ENCODE results near the gene CACNB1.

Gene CACNB1

DNA sequence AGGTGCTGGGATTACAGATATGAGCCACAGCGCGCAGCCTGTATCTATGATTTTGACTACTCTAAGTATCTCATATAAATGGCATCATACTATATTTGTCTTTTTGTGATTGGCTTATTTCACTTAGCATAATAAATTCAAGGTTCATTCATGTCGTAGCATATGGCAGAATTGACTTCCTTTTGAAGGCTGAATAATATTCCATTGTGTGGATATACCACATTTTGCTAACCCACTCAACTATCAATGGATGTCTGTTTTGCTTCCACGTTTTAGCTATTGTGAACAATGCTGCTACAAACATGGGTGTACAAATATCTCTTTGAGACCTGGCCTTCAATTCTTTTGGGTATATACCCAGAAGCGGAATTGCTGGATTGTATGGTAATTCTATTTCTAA, 56.2 kb downstream of the CACNB1 start:
- TF ChIP-seq, protein P1, sequence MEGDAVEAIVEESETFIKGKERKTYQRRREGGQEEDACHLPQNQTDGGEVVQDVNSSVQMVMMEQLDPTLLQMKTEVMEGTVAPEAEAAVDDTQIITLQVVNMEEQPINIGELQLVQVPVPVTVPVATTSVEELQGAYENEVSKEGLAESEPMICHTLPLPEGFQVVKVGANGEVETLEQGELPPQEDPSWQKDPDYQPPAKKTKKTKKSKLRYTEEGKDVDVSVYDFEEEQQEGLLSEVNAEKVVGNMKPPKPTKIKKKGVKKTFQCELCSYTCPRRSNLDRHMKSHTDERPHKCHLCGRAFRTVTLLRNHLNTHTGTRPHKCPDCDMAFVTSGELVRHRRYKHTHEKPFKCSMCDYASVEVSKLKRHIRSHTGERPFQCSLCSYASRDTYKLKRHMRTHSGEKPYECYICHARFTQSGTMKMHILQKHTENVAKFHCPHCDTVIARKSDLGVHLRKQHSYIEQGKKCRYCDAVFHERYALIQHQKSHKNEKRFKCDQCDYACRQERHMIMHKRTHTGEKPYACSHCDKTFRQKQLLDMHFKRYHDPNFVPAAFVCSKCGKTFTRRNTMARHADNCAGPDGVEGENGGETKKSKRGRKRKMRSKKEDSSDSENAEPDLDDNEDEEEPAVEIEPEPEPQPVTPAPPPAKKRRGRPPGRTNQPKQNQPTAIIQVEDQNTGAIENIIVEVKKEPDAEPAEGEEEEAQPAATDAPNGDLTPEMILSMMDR (IDR thresholded peaks at IDR 0.05; ENCODE audit: low read depth, low read length) = no peak
- DNase-seq (ENCODE audit: extremely low read depth, low read depth) = no peak

DNA sequence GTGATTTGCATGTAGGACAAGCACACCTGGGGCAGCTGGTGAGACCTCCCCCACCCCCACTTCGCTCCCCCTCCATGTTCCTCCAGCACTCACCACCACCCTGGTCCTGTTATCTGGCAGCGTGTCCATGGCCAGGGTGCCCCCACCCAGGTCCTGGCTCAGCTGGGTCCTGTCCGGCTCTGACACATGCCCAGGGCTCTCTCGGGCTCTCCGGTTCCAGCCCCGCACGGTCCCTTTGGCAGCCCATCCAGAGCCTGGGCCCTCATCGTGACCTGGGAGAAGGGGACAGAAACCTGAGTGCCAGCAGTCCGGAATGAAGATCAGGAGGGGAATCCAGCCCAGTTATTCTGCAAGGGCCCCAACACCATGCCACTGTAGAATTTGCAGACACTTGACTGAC, 57.9 kb downstream of the CACNB1 start:
- no peak for DNase-seq (ENCODE audit: extremely low read depth, low read depth)
- TF ChIP-seq, protein P1 (IDR thresholded peaks at IDR 0.05; ENCODE audit: low read depth, low read length) = no peak

DNA sequence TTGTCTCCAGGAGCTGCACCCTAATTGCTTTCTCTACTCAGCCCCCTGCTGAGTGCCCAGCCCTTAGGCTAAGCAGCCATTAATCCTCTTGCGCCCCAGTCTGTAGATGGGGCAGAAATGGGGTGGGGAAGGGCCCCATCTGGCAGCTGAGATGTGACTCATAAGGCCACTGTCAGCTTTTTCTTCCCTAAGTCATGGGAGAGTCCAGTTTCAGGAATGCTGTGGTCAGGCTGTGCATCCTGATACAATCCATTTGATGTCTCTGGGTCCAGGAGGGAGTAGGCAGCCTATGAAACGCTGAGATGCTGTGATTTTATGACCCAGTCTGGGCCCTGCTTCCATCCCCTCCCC, 58.3 kb downstream of the CACNB1 start:
- TF ChIP-seq, protein P1 (IDR thresholded peaks at IDR 0.05; ENCODE audit: low read depth, low read length) = no peak
- DNase-seq (ENCODE audit: extremely low read depth, low read depth) = peak; percentile 61

DNA sequence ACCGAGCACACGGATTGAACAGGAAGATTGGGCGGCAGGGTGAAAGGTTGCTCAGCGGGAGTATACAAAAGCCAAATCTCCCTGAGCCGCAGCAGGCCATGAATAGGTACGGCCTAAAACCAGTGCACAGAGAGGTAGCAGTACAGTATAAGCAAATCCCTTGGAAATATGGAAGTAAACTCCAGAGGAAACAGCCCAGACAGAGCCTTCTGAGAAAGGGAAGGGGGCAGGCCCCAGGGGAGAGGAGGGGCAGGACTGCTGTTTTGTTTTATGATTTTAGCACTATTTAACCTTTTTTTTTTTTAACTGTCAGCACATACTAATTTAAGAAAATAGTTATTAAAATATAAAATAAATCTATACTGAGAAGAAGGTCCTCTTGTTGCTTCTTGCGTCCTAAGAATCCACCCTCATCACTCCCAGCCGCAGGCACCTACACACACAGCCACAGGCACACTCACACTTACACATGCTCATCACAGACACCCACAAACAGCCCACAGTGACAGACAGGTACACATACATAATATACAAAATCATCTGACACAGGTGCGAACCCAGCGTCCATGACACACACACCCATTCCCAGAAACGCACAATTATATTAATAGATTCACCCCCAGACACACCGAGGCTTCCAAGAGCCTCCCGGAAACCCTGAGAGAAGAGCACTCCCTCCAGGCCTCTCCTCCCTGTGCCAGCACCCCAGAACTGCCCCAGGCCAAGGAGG, 58.9 kb downstream of the CACNB1 start:
- TF ChIP-seq, protein P1 (IDR thresholded peaks at IDR 0.05; ENCODE audit: low read depth, low read length) = no peak
- DNase-seq (ENCODE audit: extremely low read depth, low read depth) = no peak

DNA sequence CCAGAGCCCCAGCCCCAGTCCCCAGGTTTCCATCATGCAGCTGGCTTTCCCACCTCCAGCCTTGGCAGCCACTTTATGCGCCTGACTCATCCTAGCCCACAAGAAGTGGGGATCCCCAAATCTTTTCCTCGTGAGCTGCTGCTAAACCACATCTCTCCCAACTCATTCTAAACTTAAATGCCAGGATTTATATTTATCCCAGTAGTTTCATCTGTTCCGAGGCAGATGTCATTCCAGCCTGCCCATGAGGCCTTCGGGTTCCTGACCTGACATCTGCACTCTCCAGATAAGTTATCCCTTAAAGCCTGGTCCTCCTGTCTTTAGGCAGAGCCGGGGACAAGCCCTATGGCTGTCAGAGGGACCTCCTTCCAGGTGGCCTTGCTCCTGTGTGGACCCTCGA, 62.6 kb downstream of the CACNB1 start:
- no peak for DNase-seq (ENCODE audit: extremely low read depth, low read depth)
- TF ChIP-seq, protein P1 (IDR thresholded peaks at IDR 0.05; ENCODE audit: low read depth, low read length) = no peak

DNA sequence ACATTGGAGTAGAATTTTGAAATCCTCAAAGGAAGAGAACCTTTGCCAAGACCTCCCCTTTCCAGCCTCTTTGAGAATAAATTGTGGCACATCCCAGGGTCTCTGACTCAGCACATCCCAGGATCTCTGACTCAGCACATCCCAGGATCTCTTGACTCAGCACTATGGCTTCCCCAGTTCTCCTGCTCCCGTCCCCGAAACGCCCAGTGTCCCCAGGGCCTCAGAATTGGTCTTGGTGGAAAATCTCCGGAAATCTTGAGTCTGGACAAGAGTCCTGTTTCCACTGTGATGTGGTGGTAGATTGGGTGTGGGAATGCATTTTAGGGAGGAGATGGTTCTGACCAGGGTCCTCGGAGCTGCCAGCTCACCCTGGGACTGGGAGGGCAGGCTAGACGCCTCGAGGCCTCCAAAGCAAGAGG, 65.3 kb downstream of the CACNB1 start:
- TF ChIP-seq, protein P1 (IDR thresholded peaks at IDR 0.05; ENCODE audit: low read depth, low read length) = no peak
- peak; percentile 75 for DNase-seq (ENCODE audit: extremely low read depth, low read depth)

DNA sequence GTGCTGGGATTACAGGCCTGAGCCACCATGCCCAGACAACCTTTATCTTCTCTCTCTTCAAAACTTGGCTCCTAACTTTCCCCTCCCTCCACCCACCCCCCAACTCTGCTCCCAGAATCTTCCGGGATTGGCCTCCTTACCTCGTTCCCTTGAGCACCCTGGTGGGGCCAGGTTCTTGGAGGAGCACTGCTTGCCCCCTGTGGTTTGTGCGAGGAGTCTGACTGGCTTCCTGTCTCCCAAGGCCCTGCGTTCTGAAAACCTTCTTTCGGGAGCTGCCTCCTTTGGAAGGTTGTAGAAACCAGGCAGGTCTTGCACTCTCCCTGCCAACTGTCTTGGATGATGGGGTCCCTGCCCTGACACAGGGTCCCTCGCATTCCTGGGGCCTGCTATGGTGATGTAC, 65.9 kb downstream of the CACNB1 start:
- no peak for DNase-seq (ENCODE audit: extremely low read depth, low read depth)
- TF ChIP-seq, protein P1 (IDR thresholded peaks at IDR 0.05; ENCODE audit: low read depth, low read length) = no peak
